Glutamatergic neuron (in vitro differentiated cells): ENCODE measurements around the gene FAHD2A. TPM values are rescaled to one million over a fixed set of nuclear protein-coding genes. Genes with fewer than 3 reads are reported as not detected.

ENCODE experiments used
- DNase-seq: peaks from one replicate; pipeline ENCODE4 v3.0.0; 2022
- H3K27ac Mint-ChIP-seq: one replicate; pipeline ENCODE4 v1.8.0; 2020; ENCODE audit warnings: mild to moderate bottlenecking, mixed read lengths, inconsistent platforms; ENCODE audit not compliant: unreplicated experiment
- H3K27me3 Mint-ChIP-seq: one replicate; pipeline ENCODE4 v1.8.0; 2020; ENCODE audit warnings: mild to moderate bottlenecking, moderate library complexity, mixed read lengths, inconsistent platforms; ENCODE audit not compliant: unreplicated experiment
- H3K36me3 Mint-ChIP-seq: one replicate; pipeline ENCODE4 v1.8.0; 2020; ENCODE audit warnings: mild to moderate bottlenecking, mixed read lengths, inconsistent platforms; ENCODE audit not compliant: unreplicated experiment
- H3K4me1 Mint-ChIP-seq: one replicate; pipeline ENCODE4 v1.8.0; 2020; ENCODE audit warnings: mild to moderate bottlenecking, low read depth, mixed read lengths, inconsistent platforms; ENCODE audit not compliant: unreplicated experiment
- H3K4me3 Mint-ChIP-seq: one replicate; pipeline ENCODE4 v1.8.0; 2020; ENCODE audit warnings: mild to moderate bottlenecking, mixed read lengths, inconsistent platforms; ENCODE audit not compliant: unreplicated experiment
- H3K9me3 Mint-ChIP-seq: one replicate; pipeline ENCODE4 v1.8.0; 2020; ENCODE audit warnings: mild to moderate bottlenecking, moderate library complexity, mixed read lengths, inconsistent platforms; ENCODE audit not compliant: unreplicated experiment
- CTCF ChIP-seq: fragments of 200-600 bp; sonication (generic); IDR thresholded peaks from one replicate; pipeline ENCODE4 v1.5.0; 2021; ENCODE audit not compliant: partially characterized antibody, unreplicated experiment
- total RNA-seq: library from RNA; stranded (reverse); fragmentation: NEBNext Ultra II Directional; extraction: Animal tissue kit (Norgen Biotek cat#: 25700); gene quantifications from one replicate; pipeline ENCODE4 v1.2.1, GENCODE V29; 2021; ENCODE audit not compliant: unreplicated experiment

FAHD2A gene
- total RNA-seq, 1 donor from 2014 or later: 50.3 TPM

- no peak for DNase-seq
- no peak for TF ChIP-seq CTCF
- H3K27ac Mint-ChIP-seq: no peak overlapping the region
- no peaks in the 10 kb centered on the region for H3K4me1 Mint-ChIP-seq
- H3K4me3 Mint-ChIP-seq: no peak overlapping the region
- H3K27me3 Mint-ChIP-seq: peaks cover 6% of the 10 kb centered on the region
- peaks cover 4% of the 10 kb centered on the region for H3K9me3 Mint-ChIP-seq
- no peaks in the 10 kb centered on the region for H3K36me3 Mint-ChIP-seq
Observed at GRCh38 chr2:95390272-95390880, 12.1 kb upstream of the FAHD2A start.

- TF ChIP-seq CTCF: no peak
- Mint-ChIP-seq H3K9me3 (peaks cover 4% of the 10 kb centered on the region), H3K36me3 (no peaks in the 10 kb centered on the region), H3K4me3 (no peak overlapping the region), H3K27ac (no peak overlapping the region), H3K27me3 (peaks cover 6% of the 10 kb centered on the region), H3K4me1 (no peaks in the 10 kb centered on the region)
- no peak for DNase-seq
Observed at GRCh38 chr2:95390881-95391321, 11.6 kb upstream of the FAHD2A start.

GRCh38 chr2:95391641-95392310, 10.7 kb upstream of the FAHD2A start:
- H3K4me1 Mint-ChIP-seq: no peaks in the 10 kb centered on the region
- peaks cover 6% of the 10 kb centered on the region for H3K27me3 Mint-ChIP-seq
- DNase-seq: no peak
- H3K27ac Mint-ChIP-seq: no peak overlapping the region
- no peak overlapping the region for H3K4me3 Mint-ChIP-seq
- no peak for TF ChIP-seq CTCF
- no peaks in the 10 kb centered on the region for H3K36me3 Mint-ChIP-seq
- peaks cover 4% of the 10 kb centered on the region for H3K9me3 Mint-ChIP-seq

GRCh38 chr2:95392320-95392719, 10.2 kb upstream of the FAHD2A start:
- no peak for TF ChIP-seq CTCF
- no peak overlapping the region for H3K27ac Mint-ChIP-seq
- no peaks in the 10 kb centered on the region for H3K4me1 Mint-ChIP-seq
- DNase-seq: no peak
- no peaks in the 10 kb centered on the region for H3K36me3 Mint-ChIP-seq
- H3K9me3 Mint-ChIP-seq: peaks cover 4% of the 10 kb centered on the region
- no peak overlapping the region for H3K4me3 Mint-ChIP-seq
- peaks cover 9% of the 10 kb centered on the region for H3K27me3 Mint-ChIP-seq
